HG03565 (cell line): Measurements from ENCODE around the gene SMIM13.

Source experiments
- ATAC-seq: cut with Tn5 transposase; IDR thresholded peaks from one replicate; pipeline ENCODE4 v1.9.1; 2021; ENCODE audit warnings: mild to moderate bottlenecking, moderate library complexity; ENCODE audit not compliant: unreplicated experiment

SMIM13 gene

DNA sequence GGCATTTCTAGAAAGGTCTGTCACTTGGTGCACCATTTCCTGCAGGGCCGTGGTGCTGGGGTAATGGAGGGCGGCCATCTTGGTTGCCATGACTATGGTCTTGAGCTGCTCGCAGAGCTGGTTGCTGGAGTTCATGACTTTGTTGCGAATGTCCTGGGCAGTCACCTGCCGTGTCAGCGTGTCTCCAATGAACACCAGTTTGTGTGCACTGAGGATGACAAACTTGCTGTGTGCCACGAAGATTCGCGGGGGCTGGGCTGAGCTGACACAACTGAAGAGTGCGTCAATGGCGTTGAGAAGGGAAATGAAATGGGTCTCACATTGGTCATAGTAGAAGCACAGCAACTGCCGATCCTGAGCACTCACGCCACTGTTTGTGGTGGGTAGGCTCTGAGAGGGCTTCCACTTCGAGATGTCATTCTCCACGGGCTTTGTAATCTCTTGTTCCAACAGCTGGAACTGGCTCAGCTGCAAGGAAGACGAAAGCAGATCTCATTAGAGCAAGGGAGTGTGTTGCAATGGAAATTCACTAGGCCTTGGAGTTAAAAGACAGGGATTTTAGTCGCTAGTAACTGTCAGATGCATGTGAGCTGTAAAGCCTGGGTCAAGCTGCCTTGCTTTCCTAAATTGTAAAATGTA lies 91.7 kb downstream of the SMIM13 start:
- ATAC-seq, result no peak

DNA sequence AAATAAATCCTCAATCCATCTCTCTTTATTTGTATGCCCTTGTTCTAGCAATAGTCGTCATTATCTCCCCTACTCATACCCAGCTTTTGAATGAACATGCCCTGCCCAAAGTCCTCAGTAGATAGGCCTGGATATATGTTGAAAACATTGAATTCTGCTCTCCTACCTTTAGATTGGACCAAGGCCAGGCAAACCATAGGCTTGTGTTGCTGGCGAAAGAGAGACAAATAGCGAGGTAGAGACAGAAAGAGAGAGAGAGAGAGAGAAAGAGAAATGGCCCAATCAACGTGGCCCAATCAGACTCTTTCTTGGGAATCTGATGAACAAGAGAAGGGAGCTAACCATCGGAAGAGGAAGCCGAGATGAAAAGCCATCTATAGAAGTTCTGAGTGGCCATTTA lies 93.7 kb downstream of the SMIM13 start:
- ATAC-seq, result no peak
